Measurements from ENCODE around the gene GGA1.
"Not testable (repeated sequence)": the region's sequence is repeated elsewhere in the genome, so short reads cannot be mapped to it uniquely, and the experiment has no call there.

The GGA1 gene

GRCh38 chr22:37650463-37651136 lies 42.0 kb downstream of the GGA1 start:
- no peak for DNase-seq (ENCODE audit: low read depth, low spot score)

- no peak for DNase-seq (ENCODE audit: low read depth, low spot score)
Measured at GRCh38 chr22:37654563-37655251, 46.1 kb downstream of the GGA1 start.

- no peak for DNase-seq (ENCODE audit: low read depth, low spot score)
Measured at GRCh38 chr22:37655252-37655563, 46.6 kb downstream of the GGA1 start.

GRCh38 chr22:37656583-37656982 lies 47.9 kb downstream of the GGA1 start:
- DNase-seq (ENCODE audit: low read depth, low spot score): not testable (repeated sequence)

- DNase-seq (ENCODE audit: low read depth, low spot score): no peak
Measured at GRCh38 chr22:37657590-37658132, 49.0 kb downstream of the GGA1 start.

GRCh38 chr22:37658133-37659065 lies 49.8 kb downstream of the GGA1 start, which contains the start of gene PDXP:
PDXP (plus strand) TSS chr22:37658723; CDS start chr22:37658783, 60 bp downstream.
- peak; percentile 100 for DNase-seq (ENCODE audit: low read depth, low spot score)

- DNase-seq (ENCODE audit: low read depth, low spot score): no peak
Measured at GRCh38 chr22:37659066-37659896, 50.6 kb downstream of the GGA1 start.

GRCh38 chr22:37659897-37660708 lies 51.5 kb downstream of the GGA1 start:
- DNase-seq (ENCODE audit: low read depth, low spot score): no peak

- no peak for DNase-seq (ENCODE audit: low read depth, low spot score)
Measured at GRCh38 chr22:37660709-37661045, 52.0 kb downstream of the GGA1 start.

- no peak for DNase-seq (ENCODE audit: low read depth, low spot score)
Measured at GRCh38 chr22:37661160-37661924, 52.7 kb downstream of the GGA1 start.

GRCh38 chr22:37662039-37662438 lies 53.4 kb downstream of the GGA1 start:
- DNase-seq (ENCODE audit: low read depth, low spot score): no peak

- no peak for DNase-seq (ENCODE audit: low read depth, low spot score)
Measured at GRCh38 chr22:37663521-37664140, 55.0 kb downstream of the GGA1 start.

GRCh38 chr22:37664249-37665101 lies 55.8 kb downstream of the GGA1 start:
- no peak for DNase-seq (ENCODE audit: low read depth, low spot score)

- no peak for DNase-seq (ENCODE audit: low read depth, low spot score)
Measured at GRCh38 chr22:37665487-37665886, 56.9 kb downstream of the GGA1 start.

- no peak for DNase-seq (ENCODE audit: low read depth, low spot score)
Measured at GRCh38 chr22:37669586-37669985, 61.0 kb downstream of the GGA1 start.

- no peak for DNase-seq (ENCODE audit: low read depth, low spot score)
Measured at GRCh38 chr22:37672206-37672919, 63.7 kb downstream of the GGA1 start.

- no peak for DNase-seq (ENCODE audit: low read depth, low spot score)
Measured at GRCh38 chr22:37672920-37673455, 64.4 kb downstream of the GGA1 start.
